Tibial artery (tissue), 4 donors: Measurements from ENCODE around the gene MRAS.

Source experiments
- DNase-seq, 2 donors: peaks; one replicate each; pipeline ENCODE4 v3.0.0-alpha.2; 2019
- H3K27ac ChIP-seq, 2 donors: fragments of 200-600 bp; sonication (generic) in 1 of 2; 1 replicate in 1 of 2; 2 replicates in 1 of 2; pipeline ENCODE4 v1.5.1; 2018 to 2019; ENCODE audit warnings: mild to moderate bottlenecking in 1 of 2
- H3K27me3 ChIP-seq, 2 donors: fragments of 200-600 bp; sonication (generic) in 1 of 2; one replicate each; pipeline versions ENCODE4 v1.5.1 to v1.6.0; 2016 to 2019
- H3K36me3 ChIP-seq, 3 donors: fragments of 200-600 bp; sonication (generic) in 2 of 3; one replicate each; pipeline ENCODE4 v1.5.1; 2016 to 2019; ENCODE audit warnings: mild to moderate bottlenecking in 2 of 3
- H3K4me1 ChIP-seq, 4 donors: fragments of 200-600 bp; sonication (generic) in 2 of 4; 1 replicate in 3 of 4; 2 replicates in 1 of 4; pipeline ENCODE4 v1.5.1; 2016 to 2019
- H3K4me3 ChIP-seq, 2 donors: fragments of 200-600 bp; sonication (generic) in 1 of 2; 1 replicate in 1 of 2; 2 replicates in 1 of 2; pipeline ENCODE4 v1.5.1; 2018 to 2019; ENCODE audit warnings: mild to moderate bottlenecking in 2 of 2
- H3K9me3 ChIP-seq, 3 donors: fragments of 200-600 bp; sonication (generic) in 1 of 3; one replicate each; pipeline ENCODE4 v1.5.1; 2016 to 2019
- intact Hi-C: fragments of 100-400 bp; cut with DNase I; formaldehyde crosslinking; loops from one replicate; pipeline ENCODE4 v1.15.0; 2023; ENCODE audit warnings: low total_unique reads
- TF ChIP-seq, protein P1 (sequence below), 2 experiments: fragments of 200-600 bp in 1 of 2; fragments of 450-650 bp in 1 of 2; IDR thresholded peaks; one replicate each; pipeline ENCODE4 v1.5.1; 2017 to 2019; ENCODE audit warnings: antibody characterized with exemption in 2 of 2, mild to moderate bottlenecking in 1 of 2, moderate library complexity in 1 of 2

The MRAS gene

GRCh38 chr3:138434875-138435772 lies 86.7 kb downstream of the MRAS start:
- Histone ChIP-seq H3K27ac (no peak overlapping the region), H3K36me3 (no peaks in the 10 kb centered on the region), H3K9me3 (no peaks in the 10 kb centered on the region), H3K4me1 (peaks cover 0 to 25% (median 19%) of the 10 kb centered on the region in 4 donors), H3K27me3 (peaks cover 0 to 26% of the 10 kb centered on the region in 2 donors), H3K4me3 (peak overlapping the region; percentile 51 to 67)
- no peak for DNase-seq
- TF ChIP-seq, protein P1, sequence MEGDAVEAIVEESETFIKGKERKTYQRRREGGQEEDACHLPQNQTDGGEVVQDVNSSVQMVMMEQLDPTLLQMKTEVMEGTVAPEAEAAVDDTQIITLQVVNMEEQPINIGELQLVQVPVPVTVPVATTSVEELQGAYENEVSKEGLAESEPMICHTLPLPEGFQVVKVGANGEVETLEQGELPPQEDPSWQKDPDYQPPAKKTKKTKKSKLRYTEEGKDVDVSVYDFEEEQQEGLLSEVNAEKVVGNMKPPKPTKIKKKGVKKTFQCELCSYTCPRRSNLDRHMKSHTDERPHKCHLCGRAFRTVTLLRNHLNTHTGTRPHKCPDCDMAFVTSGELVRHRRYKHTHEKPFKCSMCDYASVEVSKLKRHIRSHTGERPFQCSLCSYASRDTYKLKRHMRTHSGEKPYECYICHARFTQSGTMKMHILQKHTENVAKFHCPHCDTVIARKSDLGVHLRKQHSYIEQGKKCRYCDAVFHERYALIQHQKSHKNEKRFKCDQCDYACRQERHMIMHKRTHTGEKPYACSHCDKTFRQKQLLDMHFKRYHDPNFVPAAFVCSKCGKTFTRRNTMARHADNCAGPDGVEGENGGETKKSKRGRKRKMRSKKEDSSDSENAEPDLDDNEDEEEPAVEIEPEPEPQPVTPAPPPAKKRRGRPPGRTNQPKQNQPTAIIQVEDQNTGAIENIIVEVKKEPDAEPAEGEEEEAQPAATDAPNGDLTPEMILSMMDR (IDR thresholded peaks at IDR 0.05), result no peak
- intact Hi-C loops, result no loop called here

GRCh38 chr3:138435840-138436239 lies 87.5 kb downstream of the MRAS start:
- Histone ChIP-seq H3K36me3 (no peaks in the 10 kb centered on the region), H3K4me3 (peak overlapping the region in 1 of 2 donors; percentile 67), H3K27me3 (peaks cover 0 to 26% of the 10 kb centered on the region in 2 donors), H3K9me3 (no peaks in the 10 kb centered on the region), H3K4me1 (peaks cover 0 to 25% (median 19%) of the 10 kb centered on the region in 4 donors), H3K27ac (no peak overlapping the region)
- no peak for DNase-seq
- intact Hi-C loops, result no loop called here
- TF ChIP-seq, protein P1 (IDR thresholded peaks at IDR 0.05), result no peak

- intact Hi-C loops, result no loop called here
- H3K9me3 ChIP-seq, result no peaks in the 10 kb centered on the region
- DNase-seq, result no peak
- no peak overlapping the region for H3K4me3 ChIP-seq
- H3K27me3 ChIP-seq, result peaks cover 0 to 20% of the 10 kb centered on the region in 2 donors
- TF ChIP-seq, protein P1 (IDR thresholded peaks at IDR 0.05), result no peak
- no peak overlapping the region for H3K27ac ChIP-seq
- H3K4me1 ChIP-seq, result peaks cover 0 to 25% (median 19%) of the 10 kb centered on the region in 4 donors
- no peaks in the 10 kb centered on the region for H3K36me3 ChIP-seq
Measured at GRCh38 chr3:138437281-138437680, 88.9 kb downstream of the MRAS start.

DNA sequence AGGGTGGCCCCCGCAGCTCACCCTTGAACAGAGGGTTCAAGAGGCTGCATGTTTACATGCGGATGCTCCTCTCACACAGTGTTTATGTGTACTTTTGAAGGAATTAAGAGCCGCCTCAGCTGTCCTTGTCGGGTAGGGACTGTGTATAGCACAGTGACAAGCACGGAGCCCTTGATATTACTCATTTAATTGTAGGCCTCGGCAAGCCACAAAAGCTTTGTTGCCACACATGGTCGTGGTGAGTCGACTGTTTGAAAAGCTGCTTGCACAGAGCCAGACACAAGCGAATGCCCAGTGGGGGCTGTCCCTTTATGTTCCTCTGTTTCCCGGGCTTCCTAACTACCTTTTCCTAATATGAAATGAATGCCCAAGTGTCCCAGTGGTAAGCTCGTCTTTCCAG lies 90.5 kb downstream of the MRAS start:
- intact Hi-C loops, result no loop called here
- H3K36me3 ChIP-seq, result no peaks in the 10 kb centered on the region
- TF ChIP-seq, protein P1 (IDR thresholded peaks at IDR 0.05), result no peak
- no peak overlapping the region for H3K4me3 ChIP-seq
- H3K9me3 ChIP-seq, result no peaks in the 10 kb centered on the region
- DNase-seq, result peak in 1 of 2 donors; percentile 21
- H3K27ac ChIP-seq, result no peak overlapping the region
- peaks cover 0 to 18% of the 10 kb centered on the region in 2 donors for H3K27me3 ChIP-seq
- peaks cover 0 to 19% (median 18%) of the 10 kb centered on the region in 4 donors for H3K4me1 ChIP-seq

GRCh38 chr3:138439646-138440045 lies 91.3 kb downstream of the MRAS start:
- intact Hi-C loops, result no loop called here
- Histone ChIP-seq H3K4me3 (no peak overlapping the region), H3K9me3 (no peaks in the 10 kb centered on the region), H3K4me1 (peaks cover 0 to 12% (median 11%) of the 10 kb centered on the region in 4 donors), H3K27me3 (peaks cover 0 to 10% of the 10 kb centered on the region in 2 donors), H3K36me3 (no peaks in the 10 kb centered on the region), H3K27ac (no peak overlapping the region)
- no peak for DNase-seq
- TF ChIP-seq, protein P1 (IDR thresholded peaks at IDR 0.05), result no peak
